WTC11 (cell line): ENCODE results near the gene ARAP2. TPM values are rescaled to one million over a fixed set of nuclear protein-coding genes. Genes with fewer than 3 reads are reported as not detected.

Experiments
- ATAC-seq: fragments of 200-7000 bp; cut with Tn5 transposase; 2 replicates; pipeline ENCODE4 v1.10.0; 2021; ENCODE audit warnings: mild to moderate bottlenecking, moderate library complexity
- CTCF ChIA-PET: fragments of 300-600 bp; sonication (Branson Sonifier 250); formaldehyde crosslinking; loops from one replicate; lab custom pipeline; 2021; ENCODE audit warnings: antibody characterized with exemption; lab: Charles Lee
- POLR2A ChIA-PET: fragments of 350-600 bp; sonication (Branson Sonifier 250); formaldehyde crosslinking; loops from one replicate; lab custom pipeline; 2021; ENCODE audit warnings: antibody characterized with exemption; lab: Charles Lee
- DNase-seq: peaks from one replicate; pipeline ENCODE4 v3.0.0; 2021; ENCODE audit warnings: low spot score
- H3K27ac Mint-ChIP-seq: 2 replicates; pipeline ENCODE4 v1.8.0; 2021; ENCODE audit warnings: mixed read lengths
- H3K27me3 Mint-ChIP-seq: 2 replicates; pipeline ENCODE4 v1.8.0; 2021; ENCODE audit warnings: low read depth, mild to moderate bottlenecking, moderate library complexity, mixed read lengths
- H3K36me3 Mint-ChIP-seq: 2 replicates; pipeline ENCODE4 v1.8.0; 2021; ENCODE audit warnings: mixed read lengths
- H3K4me1 Mint-ChIP-seq: 2 replicates; pipeline ENCODE4 v1.8.0; 2022; ENCODE audit warnings: mixed read lengths
- H3K4me3 Mint-ChIP-seq: 2 replicates; pipeline ENCODE4 v1.8.0; 2021; ENCODE audit warnings: mild to moderate bottlenecking, moderate library complexity, mixed read lengths
- H3K9me3 Mint-ChIP-seq: 2 replicates; pipeline ENCODE4 v1.8.0; 2021; ENCODE audit warnings: mixed read lengths
- ATF1 ChIP-seq: sonication (generic); formaldehyde crosslinking; IDR thresholded peaks from 2 replicates; pipeline ENCODE4 v1.8.1; 2023; ENCODE audit warnings: mild to moderate bottlenecking, moderate library complexity, missing genetic modification reagents
- CBFB ChIP-seq: sonication (generic); formaldehyde crosslinking; IDR thresholded peaks from 2 replicates; pipeline ENCODE4 v1.8.1; 2022; ENCODE audit warnings: mild to moderate bottlenecking, low read depth, missing genetic modification reagents
- E2F1 ChIP-seq: sonication (generic); formaldehyde crosslinking; IDR thresholded peaks from 2 replicates; pipeline ENCODE4 v1.8.0; 2022; ENCODE audit warnings: mild to moderate bottlenecking, missing genetic modification reagents
- ELF4 ChIP-seq: sonication (generic); formaldehyde crosslinking; IDR thresholded peaks from 2 replicates; pipeline ENCODE4 v1.8.1; 2022; ENCODE audit warnings: low read depth, mild to moderate bottlenecking, moderate library complexity, missing genetic modification reagents
- EMX1 ChIP-seq: fragments of 250-450 bp; sonication (Bioruptor Pico); IDR thresholded peaks from 2 replicates; pipeline ENCODE4 v1.8.0; 2021; ENCODE audit warnings: mild to moderate bottlenecking
- FOXP4 ChIP-seq: sonication (generic); formaldehyde crosslinking; IDR thresholded peaks from 2 replicates; pipeline ENCODE4 v1.8.0; 2022; ENCODE audit warnings: mild to moderate bottlenecking, missing genetic modification reagents
- GABPB1 ChIP-seq: sonication (generic); formaldehyde crosslinking; IDR thresholded peaks from 2 replicates; pipeline ENCODE4 v1.8.1; 2023; ENCODE audit warnings: mild to moderate bottlenecking, missing genetic modification reagents
- GTF2I ChIP-seq: fragments of 250-450 bp; sonication (Bioruptor Pico); conservative IDR thresholded peaks from 2 replicates; pipeline ENCODE4 v1.4.0; 2021; ENCODE audit warnings: mild to moderate bottlenecking
- IRF2 ChIP-seq: sonication (generic); formaldehyde crosslinking; IDR thresholded peaks from 2 replicates; pipeline ENCODE4 v1.8.0; 2022; ENCODE audit warnings: low read depth, missing genetic modification reagents, borderline replicate concordance
- JAZF1 ChIP-seq: fragments of 250-450 bp; sonication (Bioruptor Pico); IDR thresholded peaks from 2 replicates; pipeline ENCODE4 v1.9.0; 2021; ENCODE audit warnings: moderate library complexity, mild to moderate bottlenecking, inconsistent platforms
- JUN ChIP-seq: sonication (generic); formaldehyde crosslinking; IDR thresholded peaks from 2 replicates; pipeline ENCODE4 v1.8.0; 2023; ENCODE audit warnings: mild to moderate bottlenecking, missing genetic modification reagents
- MAX ChIP-seq: sonication (generic); formaldehyde crosslinking; IDR thresholded peaks from 2 replicates; pipeline ENCODE4 v1.8.0; 2022; ENCODE audit warnings: mild to moderate bottlenecking, missing genetic modification reagents
- MXD4 ChIP-seq: fragments of 250-450 bp; sonication (Bioruptor Pico); IDR thresholded peaks from 2 replicates; pipeline ENCODE4 v1.8.0; 2021; ENCODE audit warnings: mild to moderate bottlenecking, moderate library complexity, borderline replicate concordance
- NFE2L1 ChIP-seq: sonication (generic); formaldehyde crosslinking; IDR thresholded peaks from 2 replicates; pipeline ENCODE4 v1.8.1; 2023; ENCODE audit warnings: missing genetic modification reagents
- NFYB ChIP-seq: sonication (generic); formaldehyde crosslinking; conservative IDR thresholded peaks from 2 replicates; pipeline ENCODE4 v1.8.0; 2022; ENCODE audit warnings: low read depth, missing genetic modification reagents
- NR2C2 ChIP-seq: sonication (generic); formaldehyde crosslinking; IDR thresholded peaks from 2 replicates; pipeline ENCODE4 v1.8.0; 2022; ENCODE audit warnings: mild to moderate bottlenecking, missing genetic modification reagents
- RORB ChIP-seq: fragments of 250-450 bp; sonication (Bioruptor Pico); IDR thresholded peaks from 2 replicates; pipeline ENCODE4 v1.9.0; 2021; ENCODE audit warnings: mild to moderate bottlenecking
- TCF7 ChIP-seq: sonication (generic); formaldehyde crosslinking; IDR thresholded peaks from 2 replicates; pipeline ENCODE4 v1.8.0; 2022; ENCODE audit warnings: mild to moderate bottlenecking, low read depth, missing genetic modification reagents, moderate library complexity
- TP53 ChIP-seq: sonication (generic); formaldehyde crosslinking; IDR thresholded peaks from 2 replicates; pipeline ENCODE4 v1.8.1; 2023; ENCODE audit warnings: mild to moderate bottlenecking, missing genetic modification reagents
- USF1 ChIP-seq: sonication (generic); formaldehyde crosslinking; IDR thresholded peaks from 2 replicates; pipeline ENCODE4 v1.8.0; 2022; ENCODE audit warnings: mild to moderate bottlenecking, missing genetic modification reagents
- ZNF121 ChIP-seq: sonication (generic); formaldehyde crosslinking; IDR thresholded peaks from 2 replicates; pipeline ENCODE4 v1.8.0; 2023; ENCODE audit warnings: missing genetic modification reagents
- ZNF416 ChIP-seq: fragments of 250-450 bp; sonication (Bioruptor Pico); IDR thresholded peaks from 2 replicates; pipeline ENCODE4 v1.9.0; 2021; ENCODE audit warnings: mild to moderate bottlenecking, inconsistent platforms
- total RNA-seq: library from RNA; stranded (reverse); gene quantifications from 3 replicates; pipeline ENCODE4 v1.2.3, GENCODE V29; 2021
- TF ChIP-seq, protein P1 (sequence below): fragments of 250-450 bp; sonication (Bioruptor Pico); IDR thresholded peaks from 2 replicates; pipeline ENCODE4 v1.9.0; 2021; ENCODE audit warnings: mild to moderate bottlenecking
- TF ChIP-seq, protein P2 (sequence below): sonication (generic); formaldehyde crosslinking; IDR thresholded peaks from 2 replicates; pipeline ENCODE4 v1.8.1; 2022; ENCODE audit warnings: low read depth, missing genetic modification reagents, borderline replicate concordance
- TF ChIP-seq, protein P3 (sequence below): sonication (generic); formaldehyde crosslinking; IDR thresholded peaks from 2 replicates; pipeline ENCODE4 v1.8.1; 2023; ENCODE audit warnings: mild to moderate bottlenecking, moderate library complexity, missing genetic modification reagents
- TF ChIP-seq, protein P4 (sequence below): sonication (generic); formaldehyde crosslinking; IDR thresholded peaks from 2 replicates; pipeline ENCODE4 v1.8.1; 2023; ENCODE audit warnings: mild to moderate bottlenecking, missing genetic modification reagents, moderate library complexity

Gene ARAP2
- total RNA-seq, 1 experiment from 2014 or later, result 1.0 TPM

DNA sequence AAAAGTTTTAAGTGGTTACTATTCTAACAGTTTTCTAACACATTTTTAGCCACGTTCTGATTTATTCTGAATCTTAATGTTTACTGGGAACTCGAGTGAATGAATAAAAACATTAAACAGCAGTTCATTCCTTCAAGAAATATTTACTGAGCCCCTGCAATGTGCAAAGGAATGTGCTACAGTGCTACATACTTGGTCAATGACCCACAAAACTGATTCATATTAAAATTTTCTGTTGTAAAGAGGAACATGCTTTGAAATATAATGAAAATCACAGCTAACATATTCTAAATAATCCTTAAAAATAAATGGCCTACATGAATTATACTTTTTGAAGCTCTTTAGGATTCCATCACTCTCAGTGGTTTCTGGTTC lies 78.7 kb downstream of the ARAP2 start:
- no peak for ATAC-seq
- H3K4me1 Mint-ChIP-seq, result peaks cover 6% of the 10 kb centered on the region
- H3K4me3 Mint-ChIP-seq, result no peak overlapping the region
- DNase-seq, result no peak
- 0 out of 2 replicates have a peak, but pooled peaks cover under 1% of the 10 kb centered on the region for H3K9me3 Mint-ChIP-seq
- H3K27ac Mint-ChIP-seq, result no peak overlapping the region
- ChIA-PET POLR2A (interaction anchor here (0.6 kb wide), 1 partner anchor 983 kb away, joined by 3 read pairs; no protein-coding TSS in a partner anchor), CTCF (no interaction called here)
- H3K36me3 Mint-ChIP-seq, result no peaks in the 10 kb centered on the region
- TF ChIP-seq GABPB1 (CRISPR knock-in tag) (no peak), FOXP4 (no peak), CBFB (CRISPR knock-in tag) (no peak), MXD4 (CRISPR knock-in tag) (no peak), JUN (CRISPR knock-in tag) (no peak), NFE2L1 (CRISPR knock-in tag) (no peak), NFYB (CRISPR knock-in tag) (no peak), E2F1 (no peak)
- TF ChIP-seq, protein P1, sequence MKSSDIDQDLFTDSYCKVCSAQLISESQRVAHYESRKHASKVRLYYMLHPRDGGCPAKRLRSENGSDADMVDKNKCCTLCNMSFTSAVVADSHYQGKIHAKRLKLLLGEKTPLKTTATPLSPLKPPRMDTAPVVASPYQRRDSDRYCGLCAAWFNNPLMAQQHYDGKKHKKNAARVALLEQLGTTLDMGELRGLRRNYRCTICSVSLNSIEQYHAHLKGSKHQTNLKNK (CRISPR knock-in tag), result no peak
- TF ChIP-seq, protein P2, sequence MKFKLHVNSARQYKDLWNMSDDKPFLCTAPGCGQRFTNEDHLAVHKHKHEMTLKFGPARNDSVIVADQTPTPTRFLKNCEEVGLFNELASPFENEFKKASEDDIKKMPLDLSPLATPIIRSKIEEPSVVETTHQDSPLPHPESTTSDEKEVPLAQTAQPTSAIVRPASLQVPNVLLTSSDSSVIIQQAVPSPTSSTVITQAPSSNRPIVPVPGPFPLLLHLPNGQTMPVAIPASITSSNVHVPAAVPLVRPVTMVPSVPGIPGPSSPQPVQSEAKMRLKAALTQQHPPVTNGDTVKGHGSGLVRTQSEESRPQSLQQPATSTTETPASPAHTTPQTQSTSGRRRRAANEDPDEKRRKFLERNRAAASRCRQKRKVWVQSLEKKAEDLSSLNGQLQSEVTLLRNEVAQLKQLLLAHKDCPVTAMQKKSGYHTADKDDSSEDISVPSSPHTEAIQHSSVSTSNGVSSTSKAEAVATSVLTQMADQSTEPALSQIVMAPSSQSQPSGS (CRISPR knock-in tag), result no peak
- H3K27me3 Mint-ChIP-seq, result no peaks in the 10 kb centered on the region

- H3K4me1 Mint-ChIP-seq, result peaks cover 6% of the 10 kb centered on the region
- no peaks in the 10 kb centered on the region for H3K27me3 Mint-ChIP-seq
- ChIA-PET CTCF (no interaction called here), POLR2A (interaction anchor here (0.6 kb wide), 1 partner anchor 983 kb away, joined by 3 read pairs; no protein-coding TSS in a partner anchor)
- no peaks in the 10 kb centered on the region for H3K36me3 Mint-ChIP-seq
- H3K27ac Mint-ChIP-seq, result no peak overlapping the region
- no peaks in the 10 kb centered on the region for H3K9me3 Mint-ChIP-seq
- ATAC-seq (no peak), DNase-seq (no peak)
- no peak for TF ChIP-seq ELF4 (CRISPR knock-in tag)
- TF ChIP-seq, protein P1 (CRISPR knock-in tag), result no peak
- TF ChIP-seq IRF2, result no peak
- no peak for TF ChIP-seq ZNF121
- TF ChIP-seq NR2C2 (CRISPR knock-in tag), result no peak
- TF ChIP-seq RORB, result no peak
- TF ChIP-seq USF1 (CRISPR knock-in tag), result no peak
- TF ChIP-seq EMX1, result no peak
- TF ChIP-seq, protein P3, sequence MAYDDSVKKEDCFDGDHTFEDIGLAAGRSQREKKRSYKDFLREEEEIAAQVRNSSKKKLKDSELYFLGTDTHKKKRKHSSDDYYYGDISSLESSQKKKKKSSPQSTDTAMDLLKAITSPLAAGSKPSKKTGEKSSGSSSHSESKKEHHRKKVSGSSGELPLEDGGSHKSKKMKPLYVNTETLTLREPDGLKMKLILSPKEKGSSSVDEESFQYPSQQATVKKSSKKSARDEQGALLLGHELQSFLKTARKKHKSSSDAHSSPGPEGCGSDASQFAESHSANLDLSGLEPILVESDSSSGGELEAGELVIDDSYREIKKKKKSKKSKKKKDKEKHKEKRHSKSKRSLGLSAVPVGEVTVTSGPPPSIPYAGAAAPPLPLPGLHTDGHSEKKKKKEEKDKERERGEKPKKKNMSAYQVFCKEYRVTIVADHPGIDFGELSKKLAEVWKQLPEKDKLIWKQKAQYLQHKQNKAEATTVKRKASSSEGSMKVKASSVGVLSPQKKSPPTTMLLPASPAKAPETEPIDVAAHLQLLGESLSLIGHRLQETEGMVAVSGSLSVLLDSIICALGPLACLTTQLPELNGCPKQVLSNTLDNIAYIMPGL (CRISPR knock-in tag), result no peak
- TF ChIP-seq GTF2I (CRISPR knock-in tag), result no peak
- TF ChIP-seq TCF7, result no peak
- no peak for TF ChIP-seq ATF1 (CRISPR knock-in tag)
- no peak for TF ChIP-seq TP53
- no peak for TF ChIP-seq E2F1
- no peak for TF ChIP-seq JAZF1 (CRISPR knock-in tag)
- TF ChIP-seq, protein P4, sequence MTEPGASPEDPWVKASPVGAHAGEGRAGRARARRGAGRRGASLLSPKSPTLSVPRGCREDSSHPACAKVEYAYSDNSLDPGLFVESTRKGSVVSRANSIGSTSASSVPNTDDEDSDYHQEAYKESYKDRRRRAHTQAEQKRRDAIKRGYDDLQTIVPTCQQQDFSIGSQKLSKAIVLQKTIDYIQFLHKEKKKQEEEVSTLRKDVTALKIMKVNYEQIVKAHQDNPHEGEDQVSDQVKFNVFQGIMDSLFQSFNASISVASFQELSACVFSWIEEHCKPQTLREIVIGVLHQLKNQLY (CRISPR knock-in tag), result no peak
- no peak for TF ChIP-seq ZNF416
- TF ChIP-seq MAX (CRISPR knock-in tag), result no peak
- no peak overlapping the region for H3K4me3 Mint-ChIP-seq
Measured at GRCh38 chr4:36164900-36165630, 79.2 kb downstream of the ARAP2 start.
